Measurements from ENCODE around the gene BOK.
A peak's percentile ranks its signal among the peaks of the same experiment; 100 is the strongest.

The BOK gene

DNA sequence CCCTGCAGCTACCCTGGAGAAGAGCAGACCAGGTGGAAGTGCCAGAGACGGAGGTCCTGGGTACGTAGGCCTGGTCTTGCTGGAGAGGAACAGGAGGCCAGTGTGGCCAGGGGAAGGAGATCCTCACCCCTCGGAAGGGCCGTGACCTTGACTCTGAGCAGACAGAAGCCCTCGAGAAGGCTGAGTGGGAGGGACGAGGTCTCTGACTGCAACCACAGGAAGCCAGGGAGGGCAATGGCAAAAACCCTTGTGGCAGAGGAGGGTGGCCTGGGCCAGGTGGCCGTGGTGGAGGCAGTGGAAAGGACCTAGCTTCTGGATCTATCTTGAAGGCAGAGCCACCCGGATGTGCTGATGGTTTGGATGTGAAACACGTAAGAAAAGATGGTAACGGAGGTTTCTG is 50.3 kb downstream of the BOK start:
- no peak overlapping the region for H3K27ac ChIP-seq

DNA sequence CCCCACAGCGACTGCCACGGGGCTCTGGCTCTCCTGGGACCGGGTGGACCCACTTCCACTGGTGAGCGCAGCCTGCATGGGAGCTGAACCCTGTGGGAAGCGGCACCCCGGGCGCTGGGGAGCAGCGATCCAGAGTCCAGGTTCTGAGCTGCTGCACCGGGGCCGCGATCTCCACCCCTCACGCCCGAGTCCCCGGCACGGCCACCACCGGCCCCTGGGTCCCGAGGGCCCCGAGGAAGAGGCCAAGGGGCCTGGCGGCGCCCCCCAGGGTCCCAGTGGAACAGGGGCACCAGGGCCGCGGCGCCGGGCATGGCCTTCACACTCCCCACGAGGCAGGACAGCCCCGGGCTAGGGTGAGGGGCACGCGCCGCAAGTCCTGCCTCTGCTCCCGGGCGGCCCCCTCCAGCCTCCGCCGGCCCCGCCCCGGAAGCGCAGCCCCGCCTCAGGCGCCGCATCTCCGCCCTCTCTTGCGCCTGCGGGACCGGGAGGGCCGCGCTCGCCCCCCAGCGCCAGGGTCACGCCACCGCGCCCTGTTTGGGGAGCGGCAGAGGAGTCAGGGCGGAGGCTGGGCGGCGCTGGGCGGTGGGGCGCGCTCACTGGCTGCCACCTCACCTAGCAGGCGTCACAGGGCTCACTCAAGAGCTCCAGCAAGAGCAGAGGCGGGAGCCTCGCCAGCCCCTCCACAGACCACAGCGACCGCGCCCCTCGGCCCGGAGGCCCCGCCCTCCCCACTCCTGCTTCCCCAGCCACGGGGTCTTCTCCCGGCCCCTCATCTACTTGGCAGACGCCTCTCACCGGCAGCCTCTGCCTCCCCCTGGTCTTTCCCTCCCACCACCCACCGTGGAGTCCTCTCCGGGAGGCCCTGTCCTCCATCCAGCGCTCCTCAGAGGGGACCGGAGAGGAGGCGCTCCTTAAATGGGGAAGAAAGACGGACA is 51.6 kb downstream of the BOK start:
- Histone ChIP-seq H3K36me3 (peaks cover 11 to 27% (median 15%) of the 10 kb centered on the region in 3 donors), H3K27ac (peak overlapping the region; percentile 80 to 82), H3K4me1 (peaks cover 0 to 18% (median 12%) of the 10 kb centered on the region in 4 donors), H3K4me3 (peak overlapping the region; percentile 59 to 81), H3K9me3 (no peaks in the 10 kb centered on the region), H3K27me3 (no peaks in the 10 kb centered on the region)
- intact Hi-C loops (cut with DNase I; ENCODE audit: low total_unique reads), result loop anchor here (5.0 kb wide), 1 partner anchor 103 kb away; the partner anchor contains the start of gene STK25
- TF ChIP-seq, protein P1, sequence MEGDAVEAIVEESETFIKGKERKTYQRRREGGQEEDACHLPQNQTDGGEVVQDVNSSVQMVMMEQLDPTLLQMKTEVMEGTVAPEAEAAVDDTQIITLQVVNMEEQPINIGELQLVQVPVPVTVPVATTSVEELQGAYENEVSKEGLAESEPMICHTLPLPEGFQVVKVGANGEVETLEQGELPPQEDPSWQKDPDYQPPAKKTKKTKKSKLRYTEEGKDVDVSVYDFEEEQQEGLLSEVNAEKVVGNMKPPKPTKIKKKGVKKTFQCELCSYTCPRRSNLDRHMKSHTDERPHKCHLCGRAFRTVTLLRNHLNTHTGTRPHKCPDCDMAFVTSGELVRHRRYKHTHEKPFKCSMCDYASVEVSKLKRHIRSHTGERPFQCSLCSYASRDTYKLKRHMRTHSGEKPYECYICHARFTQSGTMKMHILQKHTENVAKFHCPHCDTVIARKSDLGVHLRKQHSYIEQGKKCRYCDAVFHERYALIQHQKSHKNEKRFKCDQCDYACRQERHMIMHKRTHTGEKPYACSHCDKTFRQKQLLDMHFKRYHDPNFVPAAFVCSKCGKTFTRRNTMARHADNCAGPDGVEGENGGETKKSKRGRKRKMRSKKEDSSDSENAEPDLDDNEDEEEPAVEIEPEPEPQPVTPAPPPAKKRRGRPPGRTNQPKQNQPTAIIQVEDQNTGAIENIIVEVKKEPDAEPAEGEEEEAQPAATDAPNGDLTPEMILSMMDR (IDR thresholded peaks at IDR 0.05), result peak; percentile 61 to 62
- peak; percentile 66 to 89 for DNase-seq

More for the DNA sequence above, 50.3 kb downstream of the BOK start:
- peaks cover 0 to 18% (median 12%) of the 10 kb centered on the region in 4 donors for H3K4me1 ChIP-seq
- no peaks in the 10 kb centered on the region for H3K27me3 ChIP-seq
- H3K9me3 ChIP-seq, result no peaks in the 10 kb centered on the region
- intact Hi-C loops (cut with DNase I; ENCODE audit: low total_unique reads), result no loop called here
- peaks cover 11 to 39% (median 26%) of the 10 kb centered on the region in 3 donors for H3K36me3 ChIP-seq
- DNase-seq, result no peak
- no peak overlapping the region for H3K4me3 ChIP-seq
- TF ChIP-seq, protein P1 (IDR thresholded peaks at IDR 0.05), result no peak

DNA sequence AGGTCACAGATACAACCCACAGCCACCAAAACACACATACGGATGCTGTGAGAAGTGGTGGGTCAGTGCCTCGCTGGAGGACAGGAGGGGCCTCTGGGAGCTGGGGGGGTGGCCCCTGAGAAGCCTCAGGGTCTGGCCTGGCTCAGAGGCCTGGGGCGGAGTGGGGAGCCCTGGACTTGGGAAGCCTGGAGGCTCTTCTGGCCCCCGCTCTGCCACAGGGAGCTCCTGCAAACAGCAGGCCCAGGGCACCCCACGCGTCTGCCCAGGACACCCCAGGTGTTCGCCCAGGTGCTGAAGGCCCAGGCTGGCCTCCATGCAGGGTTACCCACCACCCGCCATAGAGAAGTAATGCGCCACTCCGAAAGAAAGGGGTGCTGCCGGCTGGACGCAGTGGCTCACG is 52.5 kb downstream of the BOK start:
- H3K9me3 ChIP-seq, result no peaks in the 10 kb centered on the region
- H3K4me3 ChIP-seq, result no peak overlapping the region
- no peak for DNase-seq
- H3K27ac ChIP-seq, result peak overlapping the region; percentile 80 to 82
- no peaks in the 10 kb centered on the region for H3K27me3 ChIP-seq
- intact Hi-C loops (cut with DNase I; ENCODE audit: low total_unique reads), result loop anchor here (5.0 kb wide), 1 partner anchor 104 kb away; the partner anchor contains the start of gene STK25
- H3K36me3 ChIP-seq, result peaks cover 5 to 22% (median 6%) of the 10 kb centered on the region in 3 donors
- TF ChIP-seq, protein P1 (IDR thresholded peaks at IDR 0.05), result no peak
- peaks cover 0 to 18% (median 12%) of the 10 kb centered on the region in 4 donors for H3K4me1 ChIP-seq

DNA sequence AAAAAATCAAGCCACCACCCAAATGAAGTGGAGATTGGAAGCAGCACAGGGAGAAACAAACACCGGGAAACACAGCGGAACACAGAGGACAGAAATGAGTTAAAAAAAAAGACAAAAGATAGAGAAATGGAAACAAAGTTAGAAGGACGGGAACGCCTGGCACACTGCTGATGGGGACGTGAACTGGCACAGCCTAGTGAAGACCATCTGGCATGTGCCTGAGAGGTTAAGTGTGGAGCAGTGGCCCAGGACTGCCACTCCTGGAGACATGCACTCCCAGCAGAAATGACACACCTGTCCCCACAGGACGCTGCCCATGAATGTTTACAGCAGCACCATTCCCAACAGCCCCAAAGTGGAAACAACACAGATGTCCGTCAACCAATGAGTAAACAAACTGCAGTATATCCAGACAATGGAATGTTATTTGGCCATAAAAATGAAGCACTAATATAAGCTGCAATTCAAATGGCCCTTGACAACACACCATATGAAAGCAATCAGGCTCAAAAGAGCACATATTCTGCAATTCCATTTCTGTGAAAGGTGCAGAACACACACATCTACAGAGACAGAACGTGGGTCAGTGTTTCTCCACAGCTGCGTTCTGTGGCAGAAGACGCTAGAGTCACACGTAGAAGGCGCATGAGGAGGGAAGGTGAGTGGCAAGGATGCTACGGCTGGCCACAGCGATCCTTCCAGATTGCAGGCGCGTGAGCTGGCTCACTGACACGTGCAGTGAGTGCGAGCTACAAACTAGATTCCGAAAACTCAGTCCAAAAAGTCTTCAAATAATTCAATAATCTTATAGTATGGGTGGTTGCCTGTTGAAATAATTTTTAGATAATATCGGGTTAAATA is 53.8 kb downstream of the BOK start:
- no peaks in the 10 kb centered on the region for H3K27me3 ChIP-seq
- no peaks in the 10 kb centered on the region for H3K9me3 ChIP-seq
- no peak overlapping the region for H3K4me3 ChIP-seq
- intact Hi-C loops (cut with DNase I; ENCODE audit: low total_unique reads), result loop anchor here (5.0 kb wide), 1 partner anchor 105 kb away; the partner anchor contains the start of gene STK25
- peaks cover 0 to 22% (median 13%) of the 10 kb centered on the region in 4 donors for H3K4me1 ChIP-seq
- DNase-seq, result no peak
- H3K27ac ChIP-seq, result no peak overlapping the region
- H3K36me3 ChIP-seq, result peaks cover 0 to 9% (median 0%) of the 10 kb centered on the region in 3 donors
- TF ChIP-seq, protein P1 (IDR thresholded peaks at IDR 0.05), result no peak

All from tibial artery (tissue), 4 donors.